Ureter (tissue), 1 donor: ENCODE results near the gene SNX20. TPM values are rescaled to one million over a fixed set of nuclear protein-coding genes. Genes with fewer than 3 reads are reported as not detected.
A peak's percentile ranks its signal among the peaks of the same experiment; 100 is the strongest.

Experiments
- DNase-seq: peaks from one replicate; pipeline ENCODE4 v3.0.0-alpha.2; 2020; ENCODE audit warnings: low spot score
- total RNA-seq: library from RNA; stranded (reverse); gene quantifications from one replicate; pipeline ENCODE4 v1.2.4, GENCODE V29; 2023
- donor health status: DM: yes; HTN: yes; CAD: no.

SNX20 gene
- total RNA-seq, 1 donor from 2014 or later: 1.8 TPM

- DNase-seq: no peak
Observed at GRCh38 chr16:50634947-50635346, 46.2 kb downstream of the SNX20 start.

GRCh38 chr16:50634090-50634489, 47.0 kb downstream of the SNX20 start:
- DNase-seq: no peak

GRCh38 chr16:50632927-50633800, 47.9 kb downstream of the SNX20 start:
- no peak for DNase-seq

GRCh38 chr16:50631985-50632576, 49.0 kb downstream of the SNX20 start:
- DNase-seq: no peak

GRCh38 chr16:50631249-50631984, 49.7 kb downstream of the SNX20 start:
- no peak for DNase-seq

GRCh38 chr16:50630394-50631020, 50.6 kb downstream of the SNX20 start:
- DNase-seq: no peak

- DNase-seq: no peak
Observed at GRCh38 chr16:50629334-50629733, 51.8 kb downstream of the SNX20 start.

GRCh38 chr16:50628156-50628802, 52.8 kb downstream of the SNX20 start:
- no peak for DNase-seq

- DNase-seq: peak; percentile 81
Observed at GRCh38 chr16:50627419-50627818, 53.7 kb downstream of the SNX20 start.

GRCh38 chr16:50626868-50627267, 54.2 kb downstream of the SNX20 start:
- no peak for DNase-seq

- DNase-seq: no peak
Observed at GRCh38 chr16:50625374-50625773, 55.7 kb downstream of the SNX20 start.

- DNase-seq: no peak
Observed at GRCh38 chr16:50624449-50624970, 56.6 kb downstream of the SNX20 start.

- no peak for DNase-seq
Observed at GRCh38 chr16:50622643-50623369, 58.3 kb downstream of the SNX20 start.

- no peak for DNase-seq
Observed at GRCh38 chr16:50622029-50622428, 59.1 kb downstream of the SNX20 start.

Other genes starting within 250 kb of the SNX20 start
- 27.8 TPM for gene NKD1, start 132.9 kb downstream of the SNX20 start, total RNA-seq
- gene NOD2, start 12.3 kb upstream of the SNX20 start, total RNA-seq: 2.2 TPM
- gene CYLD, start 60.8 kb upstream of the SNX20 start, total RNA-seq: 45.7 TPM